NCI-H1417 treated with DMSO at 0.1 percent for 48 hours (cell line): Measurements from ENCODE around the gene CYP3A5.

Experiments
- DNase-seq: peaks from one replicate; lab custom pipeline; 2025; lab: John Stamatoyannopoulos, UW

The CYP3A5 gene

DNA sequence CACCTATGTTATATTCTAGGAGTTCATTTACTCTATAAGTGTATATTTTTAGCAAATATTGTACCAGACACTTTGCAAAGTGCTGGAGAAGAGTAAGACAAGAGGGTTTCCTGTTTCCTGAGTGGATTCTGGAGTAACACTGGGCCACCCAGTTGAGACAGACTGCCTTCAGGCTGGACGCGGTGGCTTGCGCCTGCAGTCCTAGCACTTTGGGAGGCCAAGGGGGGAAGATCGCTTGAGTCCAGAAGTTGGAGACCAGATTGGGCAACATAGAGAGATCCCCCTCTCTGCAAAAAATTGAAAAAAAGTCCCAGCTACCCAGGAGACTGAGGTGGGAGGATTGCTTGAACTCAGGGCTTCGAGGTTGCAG, 63.8 kb downstream of the CYP3A5 start:
- DNase-seq, result no peak

DNA sequence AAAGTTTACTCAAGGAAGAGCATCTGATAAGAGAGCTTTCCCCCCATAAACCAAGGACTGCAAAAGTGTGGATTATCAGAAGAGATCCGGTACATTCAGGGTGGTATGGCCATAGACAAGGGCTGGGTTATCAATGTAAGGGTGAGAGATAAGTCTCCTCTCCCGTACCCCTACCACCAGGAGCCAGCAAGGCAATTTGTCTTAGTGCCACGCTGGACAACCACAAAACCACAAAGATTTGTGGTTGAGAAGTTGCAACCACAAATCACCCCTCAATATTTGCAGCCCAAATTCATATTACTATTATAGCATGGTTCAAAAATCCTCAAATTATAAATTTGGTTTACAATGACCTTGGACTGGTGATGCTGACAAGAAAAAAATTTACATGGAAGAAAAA, 65.3 kb downstream of the CYP3A5 start:
- DNase-seq, result no peak

DNA sequence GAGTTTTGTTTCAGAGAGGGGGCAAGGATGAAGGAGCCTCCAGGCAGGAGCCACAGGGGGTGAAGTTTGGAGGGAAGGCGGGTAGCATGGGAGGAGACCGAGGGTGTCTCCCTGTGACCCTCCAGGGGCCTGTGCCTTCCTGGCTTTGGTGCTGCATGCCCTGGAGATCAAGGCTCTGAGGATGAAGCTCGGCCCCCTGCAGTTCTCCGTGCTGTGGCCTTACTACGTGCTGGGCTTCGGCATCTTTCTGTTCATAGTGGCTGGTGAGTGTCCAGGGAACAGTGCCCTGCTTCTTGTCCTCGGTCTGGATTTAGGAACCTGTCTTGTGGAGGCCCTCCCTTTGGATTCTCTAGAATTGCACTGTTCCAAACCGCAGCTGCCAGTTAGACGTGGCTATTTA, 72.2 kb downstream of the CYP3A5 start:
- no peak for DNase-seq

DNA sequence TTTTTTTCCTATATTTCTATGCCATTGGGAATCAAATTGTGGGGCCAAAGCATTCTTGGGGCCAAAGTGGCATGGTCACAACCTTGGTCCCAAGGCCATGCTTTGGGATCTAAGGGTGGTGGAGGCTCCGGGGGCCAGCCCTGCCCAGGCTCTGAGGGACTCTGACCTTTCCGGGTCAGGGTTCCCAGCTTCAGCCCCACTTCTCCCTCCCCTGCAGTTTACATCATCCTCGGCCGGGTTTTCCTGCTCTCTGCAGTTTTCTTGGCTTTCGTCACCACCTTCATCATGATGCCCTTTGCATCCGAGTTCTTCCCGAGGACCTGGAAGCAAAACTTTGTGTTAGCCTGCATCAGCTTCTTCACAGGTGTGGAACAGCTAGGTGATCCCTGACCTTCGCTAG, 73.3 kb downstream of the CYP3A5 start:
- DNase-seq, result no peak

DNA sequence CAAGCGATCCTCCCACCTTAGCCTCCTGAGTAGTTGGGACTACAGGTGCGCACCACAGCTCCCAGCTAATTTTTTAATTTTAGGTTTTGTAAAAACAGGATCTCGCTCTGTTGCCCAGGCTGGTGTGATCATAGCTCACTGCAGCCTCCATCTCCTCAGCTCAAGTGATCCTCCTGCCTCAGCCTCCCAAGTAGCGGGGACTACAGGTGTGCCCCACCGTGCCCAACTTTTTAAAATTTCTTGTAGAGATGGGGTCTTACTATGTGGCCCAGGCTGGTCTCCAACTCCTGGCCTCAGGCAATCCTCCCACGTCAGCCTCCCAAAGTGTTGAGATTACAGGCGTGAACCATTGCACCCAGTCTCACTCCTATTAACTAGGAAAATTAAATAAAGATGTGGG, 74.3 kb downstream of the CYP3A5 start:
- DNase-seq, result no peak

DNA sequence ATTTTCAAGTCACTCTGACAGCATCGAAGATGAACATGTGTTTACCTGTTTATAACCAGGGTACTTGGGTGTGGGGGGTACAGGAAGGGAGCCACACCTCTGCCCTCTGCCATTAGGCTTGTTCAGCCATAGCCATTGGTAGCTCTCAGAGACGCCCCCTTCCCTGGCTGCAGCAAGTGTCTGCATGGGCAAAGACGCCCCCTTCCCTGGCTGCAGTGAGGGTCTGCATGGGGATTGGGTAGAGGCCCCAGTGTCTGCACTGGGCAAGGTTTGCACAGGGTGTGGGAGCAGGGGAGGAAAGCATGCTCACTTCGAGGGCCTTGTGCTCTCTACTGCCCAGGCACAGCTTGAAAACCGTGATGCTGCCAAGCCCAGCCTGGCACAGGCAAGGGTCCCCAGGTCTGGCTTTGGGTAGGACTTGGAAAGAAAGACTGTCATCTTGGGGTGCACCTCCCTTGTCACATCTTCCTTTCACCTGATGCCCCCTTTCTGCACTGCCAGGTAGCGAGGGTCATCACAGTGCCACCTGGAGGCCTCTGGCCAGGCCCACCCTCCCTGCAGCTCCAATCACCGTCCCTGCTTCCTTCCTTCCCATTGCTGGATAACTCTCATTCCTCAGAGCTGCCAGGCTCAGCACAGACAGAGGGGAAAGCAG, 78.0 kb downstream of the CYP3A5 start:
- DNase-seq, result no peak

DNA sequence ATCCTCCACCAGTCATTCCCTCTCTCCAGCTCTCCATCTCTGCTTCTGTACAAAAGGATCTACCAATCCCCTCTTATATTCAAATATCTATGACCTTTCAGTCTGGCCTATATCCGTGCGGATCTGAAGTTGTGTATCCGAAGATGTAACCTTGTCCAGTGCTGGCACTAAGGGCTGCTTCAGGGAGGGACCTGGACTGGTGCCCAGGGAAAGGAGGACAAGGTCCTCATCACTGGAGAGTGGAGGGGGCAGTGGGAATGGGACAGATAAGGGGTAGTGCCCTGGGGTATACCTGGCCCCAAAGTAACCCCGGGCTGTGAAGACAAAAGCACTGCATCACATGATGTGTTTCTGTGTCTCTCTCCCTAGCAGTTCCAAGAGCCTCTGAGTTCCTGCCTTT, 80.0 kb downstream of the CYP3A5 start:
- DNase-seq, result no peak
